NCI-H748 (cell line): ENCODE data around the gene DMAC2L.
"Not testable (repeated sequence)": the region's sequence is repeated elsewhere in the genome, so short reads cannot be mapped to it uniquely, and the experiment has no call there.

Experiments
- DNase-seq: peaks from one replicate; lab custom pipeline; 2025; ENCODE audit not compliant: unreplicated experiment; lab: John Stamatoyannopoulos, UW

DMAC2L gene

GRCh38 chr14:50354527-50354926 is 42.4 kb downstream of the DMAC2L start:
- no peak for DNase-seq

GRCh38 chr14:50355692-50356091 is 43.6 kb downstream of the DMAC2L start:
- no peak for DNase-seq

- not testable (repeated sequence) for DNase-seq
Observed at GRCh38 chr14:50356283-50356682, 44.2 kb downstream of the DMAC2L start.

- no peak for DNase-seq
Observed at GRCh38 chr14:50357124-50357523, 45.0 kb downstream of the DMAC2L start.

- no peak for DNase-seq
Observed at GRCh38 chr14:50357753-50358395, 45.8 kb downstream of the DMAC2L start.

GRCh38 chr14:50359631-50360030 is 47.5 kb downstream of the DMAC2L start:
- DNase-seq = no peak

GRCh38 chr14:50360093-50360492 is 48.0 kb downstream of the DMAC2L start:
- no peak for DNase-seq

GRCh38 chr14:50360851-50361250 is 48.7 kb downstream of the DMAC2L start:
- DNase-seq = no peak

- not testable (repeated sequence) for DNase-seq
Observed at GRCh38 chr14:50361473-50362403, 49.6 kb downstream of the DMAC2L start.

- DNase-seq = no peak
Observed at GRCh38 chr14:50362764-50363713, 50.9 kb downstream of the DMAC2L start.

GRCh38 chr14:50363714-50364111 is 51.6 kb downstream of the DMAC2L start:
- no peak for DNase-seq

GRCh38 chr14:50364792-50365191 is 52.7 kb downstream of the DMAC2L start:
- DNase-seq = no peak

GRCh38 chr14:50365572-50365971 is 53.4 kb downstream of the DMAC2L start:
- not testable (repeated sequence) for DNase-seq

- no peak for DNase-seq
Observed at GRCh38 chr14:50366115-50366514, 54.0 kb downstream of the DMAC2L start.

GRCh38 chr14:50366589-50366988 is 54.5 kb downstream of the DMAC2L start:
- DNase-seq = no peak

GRCh38 chr14:50371546-50371945 is 59.4 kb downstream of the DMAC2L start:
- no peak for DNase-seq

- no peak for DNase-seq
Observed at GRCh38 chr14:50373959-50374358, 61.8 kb downstream of the DMAC2L start.

GRCh38 chr14:50375760-50376159 is 63.6 kb downstream of the DMAC2L start:
- DNase-seq = no peak
